ENCODE data around the gene ETNK2. TPM values are rescaled to one million over a fixed set of nuclear protein-coding genes. Genes with fewer than 3 reads are reported as not detected.

Gene ETNK2
- total and polyA plus RNA-seq, 2 of the 13 experiments (the other 11 are each of a cell fraction or from before 2014, with no cell fraction given) = 15.5 to 42.8 TPM

DNA sequence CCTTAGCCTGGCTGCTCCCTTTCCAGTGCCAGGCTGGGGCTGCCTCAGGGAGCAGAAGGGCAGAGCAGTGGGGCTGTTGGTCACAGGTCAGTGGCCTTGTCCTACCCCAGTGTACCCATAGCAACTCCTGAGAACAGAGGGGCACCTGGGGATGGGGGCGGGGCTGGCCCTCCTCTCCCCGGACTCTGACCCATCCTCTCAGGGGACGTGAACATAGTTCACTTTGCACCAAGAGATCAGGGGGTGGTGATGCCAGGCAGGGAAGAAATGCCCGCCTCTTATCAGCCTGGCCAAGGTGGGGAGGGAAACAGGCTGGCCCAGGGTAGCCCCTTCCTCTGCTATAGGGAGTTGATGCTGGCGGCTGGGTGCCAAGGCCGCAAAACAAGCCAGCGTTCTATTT is 4.9 kb downstream of the ETNK2 start (continued):
- no peak for TF ChIP-seq SOX6 (IDR thresholded peaks at IDR 0.05)
- TF ChIP-seq SOX6 (CRISPR knock-in tag; IDR thresholded peaks at IDR 0.05) = peak; percentile 15; the same call in 1 of the 2 replicates
- TF ChIP-seq DNMT1 (CRISPR knock-in tag; IDR thresholded peaks at IDR 0.05) = no peak
- no peak for TF ChIP-seq ZNF615 (CRISPR knock-in tag; IDR thresholded peaks at IDR 0.05; ENCODE audit: borderline replicate concordance)
- no peak for TF ChIP-seq ZNF543 (CRISPR knock-in tag; IDR thresholded peaks at IDR 0.05)
- TF ChIP-seq TOPORS (CRISPR knock-in tag; IDR thresholded peaks at IDR 0.05) = 0 out of 2 replicates have a peak, but pooled peaks have one; percentile 10
- TF ChIP-seq, protein P1, sequence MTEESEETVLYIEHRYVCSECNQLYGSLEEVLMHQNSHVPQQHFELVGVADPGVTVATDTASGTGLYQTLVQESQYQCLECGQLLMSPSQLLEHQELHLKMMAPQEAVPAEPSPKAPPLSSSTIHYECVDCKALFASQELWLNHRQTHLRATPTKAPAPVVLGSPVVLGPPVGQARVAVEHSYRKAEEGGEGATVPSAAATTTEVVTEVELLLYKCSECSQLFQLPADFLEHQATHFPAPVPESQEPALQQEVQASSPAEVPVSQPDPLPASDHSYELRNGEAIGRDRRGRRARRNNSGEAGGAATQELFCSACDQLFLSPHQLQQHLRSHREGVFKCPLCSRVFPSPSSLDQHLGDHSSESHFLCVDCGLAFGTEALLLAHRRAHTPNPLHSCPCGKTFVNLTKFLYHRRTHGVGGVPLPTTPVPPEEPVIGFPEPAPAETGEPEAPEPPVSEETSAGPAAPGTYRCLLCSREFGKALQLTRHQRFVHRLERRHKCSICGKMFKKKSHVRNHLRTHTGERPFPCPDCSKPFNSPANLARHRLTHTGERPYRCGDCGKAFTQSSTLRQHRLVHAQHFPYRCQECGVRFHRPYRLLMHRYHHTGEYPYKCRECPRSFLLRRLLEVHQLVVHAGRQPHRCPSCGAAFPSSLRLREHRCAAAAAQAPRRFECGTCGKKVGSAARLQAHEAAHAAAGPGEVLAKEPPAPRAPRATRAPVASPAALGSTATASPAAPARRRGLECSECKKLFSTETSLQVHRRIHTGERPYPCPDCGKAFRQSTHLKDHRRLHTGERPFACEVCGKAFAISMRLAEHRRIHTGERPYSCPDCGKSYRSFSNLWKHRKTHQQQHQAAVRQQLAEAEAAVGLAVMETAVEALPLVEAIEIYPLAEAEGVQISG (CRISPR knock-in tag; IDR thresholded peaks at IDR 0.05) = 0 out of 2 replicates have a peak, but pooled peaks have one; percentile 32
- TF ChIP-seq ZNF33A (CRISPR knock-in tag; IDR thresholded peaks at IDR 0.05; ENCODE audit: borderline replicate concordance) = no peak
- TF ChIP-seq, protein P2, sequence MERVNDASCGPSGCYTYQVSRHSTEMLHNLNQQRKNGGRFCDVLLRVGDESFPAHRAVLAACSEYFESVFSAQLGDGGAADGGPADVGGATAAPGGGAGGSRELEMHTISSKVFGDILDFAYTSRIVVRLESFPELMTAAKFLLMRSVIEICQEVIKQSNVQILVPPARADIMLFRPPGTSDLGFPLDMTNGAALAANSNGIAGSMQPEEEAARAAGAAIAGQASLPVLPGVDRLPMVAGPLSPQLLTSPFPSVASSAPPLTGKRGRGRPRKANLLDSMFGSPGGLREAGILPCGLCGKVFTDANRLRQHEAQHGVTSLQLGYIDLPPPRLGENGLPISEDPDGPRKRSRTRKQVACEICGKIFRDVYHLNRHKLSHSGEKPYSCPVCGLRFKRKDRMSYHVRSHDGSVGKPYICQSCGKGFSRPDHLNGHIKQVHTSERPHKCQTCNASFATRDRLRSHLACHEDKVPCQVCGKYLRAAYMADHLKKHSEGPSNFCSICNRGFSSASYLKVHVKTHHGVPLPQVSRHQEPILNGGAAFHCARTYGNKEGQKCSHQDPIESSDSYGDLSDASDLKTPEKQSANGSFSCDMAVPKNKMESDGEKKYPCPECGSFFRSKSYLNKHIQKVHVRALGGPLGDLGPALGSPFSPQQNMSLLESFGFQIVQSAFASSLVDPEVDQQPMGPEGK (CRISPR knock-in tag; IDR thresholded peaks at IDR 0.05) = peak; percentile 56
- TF ChIP-seq, protein P3, sequence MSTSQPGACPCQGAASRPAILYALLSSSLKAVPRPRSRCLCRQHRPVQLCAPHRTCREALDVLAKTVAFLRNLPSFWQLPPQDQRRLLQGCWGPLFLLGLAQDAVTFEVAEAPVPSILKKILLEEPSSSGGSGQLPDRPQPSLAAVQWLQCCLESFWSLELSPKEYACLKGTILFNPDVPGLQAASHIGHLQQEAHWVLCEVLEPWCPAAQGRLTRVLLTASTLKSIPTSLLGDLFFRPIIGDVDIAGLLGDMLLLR (CRISPR knock-in tag; IDR thresholded peaks at IDR 0.05) = no peak
- no peak for TF ChIP-seq CBX5 (CRISPR knock-in tag; IDR thresholded peaks at IDR 0.05; ENCODE audit: borderline replicate concordance)
- TF ChIP-seq MAZ (IDR thresholded peaks at IDR 0.05; ENCODE audit: borderline replicate concordance, low read depth, low read length) = no peak
- TF ChIP-seq MAZ (CRISPR knock-in tag; IDR thresholded peaks at IDR 0.05; ENCODE audit: low read depth) = no peak
- no peak for TF ChIP-seq ZSCAN29 (CRISPR knock-in tag; conservative IDR thresholded peaks at IDR 0.05)
- TF ChIP-seq HOXD1 (CRISPR knock-in tag; IDR thresholded peaks at IDR 0.05) = no peak
- 0 out of 2 replicates have a peak, but pooled peaks have one; percentile 16 for TF ChIP-seq NCOA2 (CRISPR knock-in tag; IDR thresholded peaks at IDR 0.05)
- TF ChIP-seq, protein P4, sequence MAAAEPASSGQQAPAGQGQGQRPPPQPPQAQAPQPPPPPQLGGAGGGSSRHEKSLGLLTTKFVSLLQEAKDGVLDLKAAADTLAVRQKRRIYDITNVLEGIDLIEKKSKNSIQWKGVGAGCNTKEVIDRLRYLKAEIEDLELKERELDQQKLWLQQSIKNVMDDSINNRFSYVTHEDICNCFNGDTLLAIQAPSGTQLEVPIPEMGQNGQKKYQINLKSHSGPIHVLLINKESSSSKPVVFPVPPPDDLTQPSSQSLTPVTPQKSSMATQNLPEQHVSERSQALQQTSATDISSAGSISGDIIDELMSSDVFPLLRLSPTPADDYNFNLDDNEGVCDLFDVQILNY (CRISPR knock-in tag; conservative IDR thresholded peaks at IDR 0.05) = no peak
- no peak for TF ChIP-seq ZFP41 (CRISPR knock-in tag; IDR thresholded peaks at IDR 0.05; ENCODE audit: borderline replicate concordance)
- no peak for TF ChIP-seq SMARCC2 (IDR thresholded peaks at IDR 0.05)
- TF ChIP-seq RFX3 (CRISPR knock-in tag; IDR thresholded peaks at IDR 0.05) = peak; percentile 51; the same call in 1 of the 2 replicates
- 0 out of 2 replicates have a peak, but pooled peaks have one; percentile 14 for TF ChIP-seq ISL2 (CRISPR knock-in tag; IDR thresholded peaks at IDR 0.05)
- TF ChIP-seq MTA1 (CRISPR knock-in tag; IDR thresholded peaks at IDR 0.05; ENCODE audit: borderline replicate concordance) = 0 out of 2 replicates have a peak, but pooled peaks have one; percentile 81
- TF ChIP-seq, protein P5, sequence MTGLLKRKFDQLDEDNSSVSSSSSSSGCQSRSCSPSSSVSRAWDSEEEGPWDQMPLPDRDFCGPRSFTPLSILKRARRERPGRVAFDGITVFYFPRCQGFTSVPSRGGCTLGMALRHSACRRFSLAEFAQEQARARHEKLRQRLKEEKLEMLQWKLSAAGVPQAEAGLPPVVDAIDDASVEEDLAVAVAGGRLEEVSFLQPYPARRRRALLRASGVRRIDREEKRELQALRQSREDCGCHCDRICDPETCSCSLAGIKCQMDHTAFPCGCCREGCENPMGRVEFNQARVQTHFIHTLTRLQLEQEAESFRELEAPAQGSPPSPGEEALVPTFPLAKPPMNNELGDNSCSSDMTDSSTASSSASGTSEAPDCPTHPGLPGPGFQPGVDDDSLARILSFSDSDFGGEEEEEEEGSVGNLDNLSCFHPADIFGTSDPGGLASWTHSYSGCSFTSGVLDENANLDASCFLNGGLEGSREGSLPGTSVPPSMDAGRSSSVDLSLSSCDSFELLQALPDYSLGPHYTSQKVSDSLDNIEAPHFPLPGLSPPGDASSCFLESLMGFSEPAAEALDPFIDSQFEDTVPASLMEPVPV (CRISPR knock-in tag; IDR thresholded peaks at IDR 0.05) = no peak
